Brain microvascular endothelial cell (primary cell): Measurements from ENCODE around the gene GTF3C5.
"Not testable (repeated sequence)": the region's sequence is repeated elsewhere in the genome, so short reads cannot be mapped to it uniquely, and the experiment has no call there.

Source experiments
- DNase-seq: peaks from one replicate; pipeline ENCODE4 v3.0.0-alpha.2; 2020
- H3K27ac ChIP-seq: fragments of 250-450 bp; sonication (Bioruptor Pico); 2 replicates; pipeline ENCODE4 v1.5.1; 2020; ENCODE audit warnings: mild to moderate bottlenecking, moderate library complexity
- H3K27me3 ChIP-seq: fragments of 250-450 bp; sonication (Bioruptor Pico); replicated peaks from 2 replicates; pipeline ENCODE4 v1.5.1; 2020; ENCODE audit warnings: mild to moderate bottlenecking
- H3K36me3 ChIP-seq: fragments of 250-450 bp; sonication (Bioruptor Pico); replicated peaks from 2 replicates; pipeline ENCODE4 v1.5.1; 2020; ENCODE audit warnings: mild to moderate bottlenecking
- H3K4me3 ChIP-seq: 2 replicates; pipeline ENCODE4 v1.5.1; 2011; ENCODE audit warnings: low read depth, mild to moderate bottlenecking, control low read depth, low read length, moderate library complexity
- CTCF ChIP-seq: IDR thresholded peaks from 2 replicates; pipeline ENCODE4 v1.5.1; 2011; ENCODE audit warnings: low read depth, mild to moderate bottlenecking, moderate library complexity, low read length, control low read depth, inconsistent platforms; ENCODE audit errors: missing control alignments
- in situ Hi-C: cut with HindIII; loops from 2 replicates; pipeline ENCODE4 v1.10.0; 2017; ENCODE audit warnings: low sequenced_read_pairs, low pct_ligation_motif_present

GTF3C5 gene

GRCh38 chr9:133078486-133078885 is 47.7 kb downstream of the GTF3C5 start:
- TF ChIP-seq CTCF = no peak
- in situ Hi-C loops = no loop called here
- Histone ChIP-seq H3K36me3 (no peaks in the 10 kb centered on the region), H3K27me3 (no peaks in the 10 kb centered on the region), H3K4me3 (no peak overlapping the region), H3K27ac (no peak overlapping the region)
- no peak for DNase-seq

GRCh38 chr9:133080161-133080560 is 49.4 kb downstream of the GTF3C5 start:
- in situ Hi-C loops = no loop called here
- no peaks in the 10 kb centered on the region for H3K36me3 ChIP-seq
- DNase-seq = no peak
- no peak for TF ChIP-seq CTCF
- H3K27me3 ChIP-seq = no peaks in the 10 kb centered on the region
- H3K27ac ChIP-seq = no peak overlapping the region
- H3K4me3 ChIP-seq = no peak overlapping the region

- DNase-seq, H3K4me3 ChIP-seq, H3K27ac ChIP-seq, H3K27me3 ChIP-seq, in situ Hi-C loops, H3K36me3 ChIP-seq: not testable (repeated sequence)
These were observed 50.3 kb downstream of the GTF3C5 start for GRCh38 chr9:133080786-133081779.

- H3K36me3 ChIP-seq, in situ Hi-C loops, DNase-seq, H3K4me3 ChIP-seq, H3K27me3 ChIP-seq, H3K27ac ChIP-seq: not testable (repeated sequence)
These were observed 51.3 kb downstream of the GTF3C5 start for GRCh38 chr9:133081957-133082644.

GRCh38 chr9:133083688-133084087 is 52.9 kb downstream of the GTF3C5 start:
- H3K4me3 ChIP-seq, H3K27me3 ChIP-seq, DNase-seq, in situ Hi-C loops, H3K27ac ChIP-seq, H3K36me3 ChIP-seq: not testable (repeated sequence)

GRCh38 chr9:133086212-133086860 is 55.5 kb downstream of the GTF3C5 start:
- DNase-seq, in situ Hi-C loops, H3K27me3 ChIP-seq: not testable (repeated sequence)

GRCh38 chr9:133086894-133087293 is 56.1 kb downstream of the GTF3C5 start:
- in situ Hi-C loops = no loop called here
- Histone ChIP-seq H3K4me3 (no peak overlapping the region), H3K27me3 (no peaks in the 10 kb centered on the region), H3K36me3 (no peaks in the 10 kb centered on the region), H3K27ac (no peak overlapping the region)
- DNase-seq = no peak
- no peak for TF ChIP-seq CTCF

More at GRCh38 chr9:133086212-133086860, 55.5 kb downstream of the GTF3C5 start:
- H3K36me3 ChIP-seq, H3K27ac ChIP-seq, H3K4me3 ChIP-seq: not testable (repeated sequence)
